Ascending aorta (tissue), 2 donors: Measurements from ENCODE around the gene NUDT3. TPM values are rescaled to one million over a fixed set of nuclear protein-coding genes. Genes with fewer than 3 reads are reported as not detected.

Experiments used
- DNase-seq, 2 donors: peaks; one replicate each; pipeline ENCODE4 v3.0.0-alpha.2; 2019; ENCODE audit warnings: low spot score in 2 of 2
- H3K27ac ChIP-seq, 2 donors: fragments of 200-600 bp; sonication (generic); one replicate each; pipeline ENCODE4 v1.5.1; 2016 to 2017; ENCODE audit warnings: mild to moderate bottlenecking in 1 of 2
- H3K27me3 ChIP-seq: fragments of 200-600 bp; sonication (generic); one replicate; pipeline ENCODE4 v1.5.1; 2017
- H3K36me3 ChIP-seq, 2 donors: fragments of 200-600 bp; sonication (generic); one replicate each; pipeline ENCODE4 v1.5.1; 2016
- H3K4me1 ChIP-seq, 2 donors: fragments of 200-600 bp; sonication (generic); one replicate each; pipeline ENCODE4 v1.5.1; 2016 to 2017; ENCODE audit warnings: mild to moderate bottlenecking in 1 of 2
- H3K4me3 ChIP-seq, 2 donors: fragments of 200-600 bp; sonication (generic); one replicate each; pipeline ENCODE4 v1.5.1; 2016 to 2017; ENCODE audit warnings: mild to moderate bottlenecking in 1 of 2
- H3K9me3 ChIP-seq, 2 donors: fragments of 200-600 bp; sonication (generic); one replicate each; pipeline ENCODE4 v1.5.1; 2016
- intact Hi-C: fragments of 100-400 bp; cut with DNase I; formaldehyde crosslinking; loops from one replicate; pipeline ENCODE4 v1.15.1; 2023
- total RNA-seq: library from RNA; depleted of rRNA; stranded (reverse); fragments of >200 nt; gene quantifications from one replicate; pipeline ENCODE4 v1.1.0, GENCODE V29; 2016
- TF ChIP-seq, protein P1 (sequence below), 3 experiments: fragments of 200-600 bp in 2 of 3; fragments of 450-650 bp in 1 of 3; sonication (generic) in 2 of 3; IDR thresholded peaks; one replicate each; pipeline ENCODE4 v1.5.1; 2016 to 2019; ENCODE audit warnings: antibody characterized with exemption in 3 of 3, mild to moderate bottlenecking in 1 of 3, moderate library complexity in 1 of 3

Gene NUDT3
- total RNA-seq, 1 donor from 2014 or later = 18.8 TPM

DNA sequence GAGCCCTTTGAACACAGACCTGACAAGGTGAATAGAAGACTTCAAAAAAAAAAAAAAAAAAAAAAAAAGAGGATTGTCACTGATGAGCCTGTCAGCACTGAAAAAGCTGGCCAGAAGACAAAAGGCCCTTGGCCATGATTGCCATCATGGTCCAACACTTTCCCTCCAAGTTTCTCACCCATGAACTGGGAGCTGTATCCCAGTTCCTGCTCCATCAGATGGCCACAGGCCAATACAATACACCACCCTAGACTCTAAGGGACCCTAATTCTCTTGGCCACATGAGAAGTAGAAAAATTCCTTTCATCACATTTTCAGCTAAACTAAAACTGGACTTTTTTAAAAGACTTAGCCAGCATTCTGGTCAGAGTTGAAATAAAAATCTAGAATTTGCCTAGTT lies 50.2 kb downstream of the NUDT3 start:
- peaks cover 10 to 28% of the 10 kb centered on the region in 2 donors for H3K4me1 ChIP-seq
- peak overlapping the region in 1 of 2 donors; percentile 29 for H3K27ac ChIP-seq
- TF ChIP-seq, protein P1, sequence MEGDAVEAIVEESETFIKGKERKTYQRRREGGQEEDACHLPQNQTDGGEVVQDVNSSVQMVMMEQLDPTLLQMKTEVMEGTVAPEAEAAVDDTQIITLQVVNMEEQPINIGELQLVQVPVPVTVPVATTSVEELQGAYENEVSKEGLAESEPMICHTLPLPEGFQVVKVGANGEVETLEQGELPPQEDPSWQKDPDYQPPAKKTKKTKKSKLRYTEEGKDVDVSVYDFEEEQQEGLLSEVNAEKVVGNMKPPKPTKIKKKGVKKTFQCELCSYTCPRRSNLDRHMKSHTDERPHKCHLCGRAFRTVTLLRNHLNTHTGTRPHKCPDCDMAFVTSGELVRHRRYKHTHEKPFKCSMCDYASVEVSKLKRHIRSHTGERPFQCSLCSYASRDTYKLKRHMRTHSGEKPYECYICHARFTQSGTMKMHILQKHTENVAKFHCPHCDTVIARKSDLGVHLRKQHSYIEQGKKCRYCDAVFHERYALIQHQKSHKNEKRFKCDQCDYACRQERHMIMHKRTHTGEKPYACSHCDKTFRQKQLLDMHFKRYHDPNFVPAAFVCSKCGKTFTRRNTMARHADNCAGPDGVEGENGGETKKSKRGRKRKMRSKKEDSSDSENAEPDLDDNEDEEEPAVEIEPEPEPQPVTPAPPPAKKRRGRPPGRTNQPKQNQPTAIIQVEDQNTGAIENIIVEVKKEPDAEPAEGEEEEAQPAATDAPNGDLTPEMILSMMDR (IDR thresholded peaks at IDR 0.05) = no peak

DNA sequence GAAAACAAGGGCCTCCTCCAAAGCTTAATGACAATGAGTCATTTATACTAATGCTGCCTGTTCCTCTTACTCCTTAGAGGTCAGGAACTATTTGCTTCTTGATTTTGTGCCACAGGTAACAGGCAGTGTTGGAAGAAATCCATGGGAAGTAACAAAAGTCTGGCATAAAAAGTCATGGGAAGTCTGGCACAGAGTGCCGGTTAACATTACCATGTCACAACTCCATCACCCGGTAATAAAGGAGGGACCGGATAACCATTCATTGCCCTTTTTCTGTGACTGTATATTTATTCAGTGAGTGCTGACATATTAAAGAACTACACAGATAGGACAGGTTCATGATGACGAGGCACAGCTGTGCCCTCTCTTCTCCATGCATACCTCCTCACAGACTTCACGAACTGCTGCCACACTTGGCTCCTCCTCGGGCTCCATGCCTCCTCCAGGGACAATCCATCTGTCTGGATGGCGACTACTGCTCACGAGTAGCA lies 50.9 kb downstream of the NUDT3 start:
- TF ChIP-seq, protein P1 (IDR thresholded peaks at IDR 0.05) = no peak
- Histone ChIP-seq H3K9me3 (no peaks in the 10 kb centered on the region), H3K4me1 (peaks cover 10 to 32% of the 10 kb centered on the region in 2 donors), H3K27me3 (no peaks in the 10 kb centered on the region), H3K4me3 (no peak overlapping the region), H3K27ac (peak overlapping the region; percentile 28 to 53), H3K36me3 (no peaks in the 10 kb centered on the region)
- no peak for DNase-seq
- intact Hi-C loops = no loop called here

More for the DNA sequence above, 50.2 kb downstream of the NUDT3 start:
- H3K27me3 ChIP-seq = no peaks in the 10 kb centered on the region
- no peak for DNase-seq
- intact Hi-C loops = no loop called here
- H3K9me3 ChIP-seq = no peaks in the 10 kb centered on the region
- no peaks in the 10 kb centered on the region for H3K36me3 ChIP-seq
- H3K4me3 ChIP-seq = no peak overlapping the region

DNA sequence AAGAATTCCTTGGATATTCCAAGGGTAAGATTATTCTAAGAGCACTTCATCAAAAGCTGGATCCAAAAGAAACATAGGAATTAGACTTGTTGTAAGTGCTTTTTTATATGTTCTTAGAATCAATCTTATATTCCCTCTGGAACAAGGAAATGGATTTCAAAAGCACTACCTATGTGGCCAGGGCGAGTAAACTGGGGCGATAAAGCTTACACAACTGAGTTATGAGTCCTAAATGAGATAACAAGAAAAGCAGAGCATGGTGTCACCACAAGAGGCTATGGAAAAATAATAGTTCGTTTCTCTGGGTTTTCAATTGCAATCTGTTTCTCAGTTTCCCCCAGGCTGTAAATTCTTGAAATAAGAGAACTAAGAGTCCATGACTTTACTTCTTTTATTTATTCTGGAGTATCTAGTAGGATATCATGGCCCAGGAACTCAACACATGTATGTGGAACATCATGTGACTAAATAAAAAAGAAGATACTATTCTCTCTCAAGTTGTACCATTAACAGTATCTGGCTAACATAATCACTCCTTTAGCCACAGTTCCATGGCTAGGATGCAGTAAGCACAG lies 51.5 kb downstream of the NUDT3 start:
- H3K9me3 ChIP-seq = no peaks in the 10 kb centered on the region
- no peak overlapping the region for H3K4me3 ChIP-seq
- H3K4me1 ChIP-seq = peaks cover 10 to 32% of the 10 kb centered on the region in 2 donors
- no peaks in the 10 kb centered on the region for H3K27me3 ChIP-seq
- no peaks in the 10 kb centered on the region for H3K36me3 ChIP-seq
- TF ChIP-seq, protein P1 (IDR thresholded peaks at IDR 0.05) = no peak
- DNase-seq = no peak
- H3K27ac ChIP-seq = peak overlapping the region; percentile 28 to 53
- intact Hi-C loops = no loop called here

GRCh38 chr6:34340394-34340793 lies 52.1 kb downstream of the NUDT3 start:
- no peaks in the 10 kb centered on the region for H3K36me3 ChIP-seq
- no peaks in the 10 kb centered on the region for H3K27me3 ChIP-seq
- no peak for DNase-seq
- H3K4me1 ChIP-seq = peaks cover 10 to 37% of the 10 kb centered on the region in 2 donors
- no peak overlapping the region for H3K4me3 ChIP-seq
- no peaks in the 10 kb centered on the region for H3K9me3 ChIP-seq
- TF ChIP-seq, protein P1 (IDR thresholded peaks at IDR 0.05) = no peak
- no peak overlapping the region for H3K27ac ChIP-seq
- intact Hi-C loops = no loop called here

GRCh38 chr6:34339971-34340370 lies 52.5 kb downstream of the NUDT3 start:
- intact Hi-C loops = no loop called here
- Histone ChIP-seq H3K27ac (no peak overlapping the region), H3K36me3 (no peaks in the 10 kb centered on the region), H3K4me3 (no peak overlapping the region), H3K9me3 (no peaks in the 10 kb centered on the region), H3K4me1 (peaks cover 10 to 37% of the 10 kb centered on the region in 2 donors), H3K27me3 (no peaks in the 10 kb centered on the region)
- TF ChIP-seq, protein P1 (IDR thresholded peaks at IDR 0.05) = no peak
- no peak for DNase-seq
